Measurements from ENCODE around the gene UBE2D4.
"Not testable (repeated sequence)": the region's sequence is repeated elsewhere in the genome, so short reads cannot be mapped to it uniquely, and the experiment has no call there.

The UBE2D4 gene

GRCh38 chr7:43925984-43926797, at the start of gene UBE2D4:
Gene UBE2D4, plus strand, starts transcription at chr7:43926436. Its CDS starts 97 bp downstream, at chr7:43926533.
- peak; percentile 55 for DNase-seq

DNA sequence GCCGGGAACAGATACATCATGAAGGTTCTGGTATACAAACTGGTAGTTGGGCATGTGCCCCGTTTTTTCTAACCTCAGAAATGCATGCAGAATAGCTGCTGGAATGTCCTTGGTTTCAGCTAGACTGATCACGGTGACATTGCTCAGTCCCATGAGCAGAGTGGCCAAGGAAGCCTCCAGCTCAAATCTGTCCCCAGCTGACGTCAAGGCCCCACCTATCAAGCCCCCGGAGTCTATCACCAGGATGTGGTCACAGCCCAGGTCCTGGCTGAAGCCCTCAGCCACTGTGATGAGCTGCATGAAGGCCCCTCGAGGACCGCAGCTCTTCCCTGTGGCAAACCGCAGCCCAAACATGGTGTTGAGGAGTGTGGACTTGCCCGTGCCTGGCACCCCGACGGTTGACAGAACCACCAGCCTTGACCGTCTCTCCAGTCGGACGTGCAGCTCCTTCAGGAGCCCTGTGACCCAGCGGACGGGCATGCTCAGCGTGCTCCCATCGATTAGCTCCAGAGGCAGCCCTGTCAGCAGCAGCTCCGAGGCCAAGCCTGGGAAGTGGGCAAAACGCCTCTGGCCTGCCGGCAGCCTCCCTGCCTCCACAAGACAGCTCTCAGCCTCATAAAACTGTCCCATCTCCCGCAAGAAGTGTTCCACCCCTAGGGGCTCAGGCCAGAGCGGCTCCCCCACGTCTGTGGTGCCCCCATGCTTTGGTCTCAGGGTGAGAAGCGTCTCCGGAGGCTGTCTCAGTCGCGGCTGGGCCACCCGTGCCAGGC, 49.1 kb upstream of the UBE2D4 start:
- DNase-seq = no peak

- DNase-seq = no peak
Measured at GRCh38 chr7:43877968-43878864, 48.0 kb upstream of the UBE2D4 start.

DNA sequence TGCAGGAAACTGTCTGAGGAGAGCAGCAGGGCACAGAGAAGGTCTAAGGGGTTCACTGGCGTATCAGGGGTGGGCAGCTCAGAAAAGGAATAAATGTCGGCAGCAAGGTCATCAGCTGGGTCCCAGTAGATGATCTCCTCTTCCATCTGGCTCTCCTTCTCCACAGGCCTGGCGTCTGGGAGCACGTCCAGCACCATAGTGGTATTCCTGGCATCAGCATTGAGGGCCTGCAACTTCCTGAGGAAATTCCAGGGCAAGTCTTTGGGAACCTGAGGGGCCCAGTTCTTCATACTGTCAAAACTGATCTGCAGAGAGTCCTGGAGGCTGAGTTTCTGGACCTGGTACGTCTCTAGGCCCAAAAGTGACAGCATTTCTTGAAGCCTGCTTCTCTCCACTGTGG, 47.4 kb upstream of the UBE2D4 start:
- no peak for DNase-seq

- no peak for DNase-seq
Measured at GRCh38 chr7:43879477-43879876, 46.8 kb upstream of the UBE2D4 start.

GRCh38 chr7:43880596-43880995, 45.6 kb upstream of the UBE2D4 start:
- no peak for DNase-seq

- no peak for DNase-seq
Measured at GRCh38 chr7:43884209-43884608, 42.0 kb upstream of the UBE2D4 start.

DNA sequence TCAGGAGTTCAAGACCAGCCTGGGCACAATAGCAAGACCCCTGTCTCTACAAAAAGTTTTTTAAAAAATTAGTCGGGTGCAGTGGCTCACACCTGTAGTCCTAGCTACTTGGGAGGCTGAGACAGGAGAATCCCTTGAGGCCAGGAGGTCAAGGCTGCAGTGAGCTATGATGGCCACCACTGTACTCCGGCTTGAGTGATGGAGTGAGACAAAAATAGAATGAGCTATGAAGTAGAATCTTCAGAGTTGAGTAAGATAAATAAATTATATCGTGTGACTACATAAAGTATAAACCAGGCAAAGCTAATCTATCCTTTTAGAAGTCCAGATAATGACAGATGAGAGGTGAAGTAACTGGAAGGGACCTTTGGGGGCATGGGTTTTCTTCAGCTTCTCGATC, 41.6 kb upstream of the UBE2D4 start:
- DNase-seq = no peak

- no peak for DNase-seq
Measured at GRCh38 chr7:43888993-43889945, 37.0 kb upstream of the UBE2D4 start.

DNA sequence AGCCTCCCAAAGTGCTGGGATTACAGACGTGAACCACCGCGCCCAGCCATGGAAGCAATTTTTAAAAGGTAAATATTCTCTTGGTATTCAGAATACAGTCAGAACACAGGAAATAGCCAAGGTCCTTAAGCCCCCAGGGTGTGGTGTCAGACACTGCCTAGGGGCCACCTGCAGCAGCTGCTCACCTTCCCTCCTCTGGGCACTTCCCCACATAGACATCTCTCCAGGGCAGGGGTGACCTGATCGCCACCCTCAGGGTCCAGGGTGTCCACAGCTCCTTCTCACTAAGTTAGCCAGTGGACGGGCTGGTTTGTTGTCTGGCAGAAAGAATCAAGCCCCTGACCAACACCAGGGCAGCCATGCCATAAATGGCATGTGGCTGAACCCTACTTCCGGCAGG, 35.8 kb upstream of the UBE2D4 start:
- no peak for DNase-seq

GRCh38 chr7:43891069-43891955, 34.9 kb upstream of the UBE2D4 start:
- DNase-seq = no peak

- DNase-seq = no peak
Measured at GRCh38 chr7:43895847-43896415, 30.3 kb upstream of the UBE2D4 start.

DNA sequence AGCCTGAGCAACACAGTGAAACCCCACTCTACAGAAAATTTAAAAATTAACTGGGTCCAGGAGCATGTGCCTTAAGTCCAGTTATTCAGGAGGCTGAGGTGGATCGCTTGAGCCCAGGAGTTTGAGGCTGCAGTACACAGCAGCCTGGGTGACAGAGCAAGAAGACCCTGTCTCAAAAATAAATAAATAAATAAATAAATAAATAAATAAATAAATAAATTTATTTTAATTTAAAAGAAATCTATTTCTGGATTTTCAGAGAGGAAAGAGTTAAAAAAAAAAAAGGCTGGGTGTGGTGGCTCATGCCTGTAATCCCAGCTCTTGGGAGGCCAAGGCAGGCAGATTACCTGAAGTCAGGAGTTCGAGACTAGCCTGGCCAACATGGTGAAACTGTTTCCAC, 27.7 kb upstream of the UBE2D4 start:
- DNase-seq = not testable (repeated sequence)

DNA sequence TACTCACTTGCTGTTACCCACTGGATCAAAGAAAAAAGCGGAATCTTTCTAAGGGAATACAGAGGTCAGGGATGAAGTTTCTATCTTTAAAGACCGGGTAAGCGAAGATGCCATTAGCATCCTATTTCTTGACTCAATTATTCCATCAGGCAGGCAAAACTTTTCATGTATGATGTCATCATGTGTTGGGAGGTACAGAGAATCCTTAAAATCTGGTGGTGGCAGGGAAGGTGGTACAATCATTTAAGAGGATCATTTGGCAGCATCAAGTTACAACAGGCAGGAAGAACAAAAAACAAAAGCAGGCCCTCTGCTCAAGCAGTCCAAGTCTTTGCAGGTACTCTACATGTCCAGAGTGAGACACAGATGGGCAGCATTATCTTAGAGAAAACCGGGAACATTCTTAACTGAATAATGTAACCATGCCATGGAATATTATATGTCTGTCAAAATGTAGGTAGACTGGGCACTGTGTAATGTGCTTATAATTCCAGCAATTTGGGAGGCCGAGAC, 23.6 kb upstream of the UBE2D4 start:
- no peak for DNase-seq

DNA sequence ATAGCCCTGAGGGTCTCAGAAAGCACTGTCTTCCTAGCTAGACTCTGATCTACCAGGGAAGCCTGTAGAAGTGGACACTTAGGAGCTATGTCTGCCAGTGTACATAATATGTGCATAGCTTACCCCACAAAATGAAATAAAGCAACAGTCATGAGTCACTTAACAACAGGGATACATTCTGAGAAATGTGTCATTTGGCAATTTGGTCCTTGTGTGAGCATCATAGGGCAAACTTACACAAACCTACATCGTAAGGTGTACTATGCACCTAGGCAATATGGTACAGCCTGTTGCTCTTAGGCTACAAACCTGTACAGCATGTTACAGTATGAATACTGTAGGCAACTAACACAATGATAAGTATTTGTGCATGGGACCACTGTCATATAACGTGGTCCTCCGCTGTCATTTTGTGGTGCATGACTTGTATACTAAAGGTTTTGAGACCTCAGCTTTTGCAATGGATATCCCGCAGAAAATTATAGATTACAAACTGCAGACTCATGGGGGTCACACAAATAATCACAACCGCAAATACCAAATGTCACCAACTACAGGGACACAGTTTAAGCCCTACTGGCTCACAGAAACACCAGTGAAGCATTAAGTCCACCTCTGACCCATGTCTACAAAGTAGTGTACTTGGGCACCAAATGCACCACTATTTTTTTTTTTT, 21.6 kb upstream of the UBE2D4 start:
- no peak for DNase-seq

DNA sequence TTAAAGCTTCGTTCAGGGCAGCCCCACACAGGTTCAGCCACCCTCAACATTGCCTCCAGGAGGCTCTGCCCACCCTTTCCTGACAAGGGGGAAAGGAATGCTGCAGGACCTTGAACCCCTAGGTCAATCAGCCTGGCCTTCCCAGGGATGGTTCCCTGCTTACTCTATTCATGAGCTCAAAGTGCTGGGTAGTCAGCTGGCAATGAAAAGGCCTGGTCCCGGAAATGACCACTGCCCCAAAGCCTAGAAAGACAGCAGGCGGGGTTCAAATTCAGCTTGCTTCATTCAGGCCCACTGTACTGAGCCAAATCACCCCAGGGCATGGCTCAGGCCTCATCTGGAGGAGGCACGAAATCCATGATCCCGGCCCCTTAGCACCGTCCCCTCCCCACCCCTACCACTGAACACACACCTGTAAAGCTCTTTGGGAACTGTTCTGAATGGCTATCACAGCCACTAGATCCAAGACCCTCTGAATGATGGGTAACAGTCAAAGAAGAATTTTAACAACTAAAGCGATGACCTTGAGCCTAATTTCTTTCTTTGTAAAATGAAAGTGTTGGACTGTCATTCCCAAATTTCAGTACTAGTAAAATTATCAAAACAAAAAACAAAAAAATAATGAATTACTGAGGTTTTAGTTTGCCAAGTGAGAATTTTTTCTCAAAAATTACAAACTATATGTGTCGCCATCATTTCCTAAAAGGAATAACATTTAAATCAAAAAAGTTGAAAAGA, 20.9 kb upstream of the UBE2D4 start:
- DNase-seq = no peak

DNA sequence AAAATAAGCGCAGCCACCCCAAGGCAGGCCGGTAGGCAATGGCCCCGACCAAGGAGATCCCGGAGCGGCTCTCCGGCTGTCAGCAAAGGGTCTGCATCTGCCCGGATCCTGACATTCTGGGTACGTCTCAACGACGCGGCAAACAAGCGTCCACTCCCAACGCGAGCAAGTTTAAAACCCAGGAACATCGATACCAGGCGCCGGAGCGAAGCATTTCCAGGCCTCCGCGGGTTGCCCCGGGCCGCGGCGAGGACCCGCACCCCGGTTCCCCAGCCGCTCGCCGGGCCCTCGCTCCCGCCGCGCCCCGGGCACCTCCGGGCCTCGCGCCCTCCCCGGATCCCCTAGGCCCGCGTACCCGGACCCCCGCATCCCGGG, 20.3 kb upstream of the UBE2D4 start:
- no peak for DNase-seq

DNA sequence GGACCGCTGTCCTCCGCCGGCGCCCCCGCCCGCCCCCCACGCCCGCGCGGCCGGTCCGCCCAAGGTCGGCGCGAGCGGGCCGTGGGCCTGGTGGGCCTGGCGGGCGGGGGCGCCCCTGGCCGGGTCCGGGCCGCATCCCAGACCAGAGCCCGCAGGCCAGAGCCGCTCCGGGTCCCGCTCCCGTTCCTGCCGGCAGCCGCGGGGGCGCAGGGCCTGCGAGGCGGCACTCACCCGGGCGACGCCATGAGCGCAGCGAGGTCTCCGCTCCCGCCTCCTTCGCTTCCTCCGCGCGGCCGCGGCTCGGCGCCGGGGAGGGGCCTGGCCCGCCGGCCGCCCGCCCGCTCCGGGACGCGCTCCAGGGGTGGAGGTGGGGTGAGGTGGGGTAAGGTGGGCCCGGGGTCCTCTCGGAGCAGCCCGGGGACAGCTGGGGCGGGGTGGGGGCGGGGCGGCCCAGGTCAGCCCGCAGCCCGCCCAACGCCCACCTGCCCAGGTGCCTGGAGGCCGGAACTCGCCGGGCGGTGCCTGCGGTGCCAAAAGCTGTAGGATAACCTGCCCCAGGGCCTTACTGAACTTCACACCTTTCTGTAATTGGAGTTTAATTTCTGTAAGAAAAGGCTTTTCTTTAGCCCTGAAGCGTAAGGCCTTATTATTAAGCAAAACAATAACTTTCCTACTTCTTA, 19.8 kb upstream of the UBE2D4 start, which contains the start of gene URGCP:
Gene URGCP, minus strand, starts transcription at position 266 of the 680 bp plus-strand sequence. Its CDS starts 21 bp downstream, at position 245.
- DNase-seq = no peak

Data from NCI-H2029 treated with DMSO at 0.1 percent for 48 hours (cell line).